CD14-positive monocyte (primary cell): ENCODE results near the gene DPP10. TPM values are rescaled to one million over a fixed set of nuclear protein-coding genes. Genes with fewer than 3 reads are reported as not detected.

Source experiments
- DNase-seq, 3 donors: peaks; one replicate each; pipeline ENCODE4 v3.0.0-alpha.2; 2011 to 2022
- H2AFZ ChIP-seq: 2 replicates; pipeline ENCODE4 v1.6.0; 2012; ENCODE audit warnings: mild to moderate bottlenecking, low read depth, low read length, inconsistent platforms; ENCODE audit not compliant: insufficient read depth, poor library complexity, severe bottlenecking
- H3K27ac ChIP-seq, 2 donors: 1 replicate in 1 of 2; 2 replicates in 1 of 2; pipeline ENCODE4 v1.5.1; 2012 to 2013; ENCODE audit warnings: low read length in 2 of 2, control low read depth in 1 of 2, inconsistent platforms in 1 of 2, low read depth in 1 of 2, mild to moderate bottlenecking in 1 of 2
- H3K27me3 ChIP-seq, 2 donors: one replicate each; pipeline versions ENCODE4 v1.6.0 to v1.6.1; 2011 to 2013; ENCODE audit warnings: low read length in 2 of 2; ENCODE audit not compliant: control insufficient read depth in 2 of 2, insufficient read depth in 2 of 2
- H3K36me3 ChIP-seq, 2 donors: replicated peaks in 1 of 2; 1 replicate in 1 of 2; 2 replicates in 1 of 2; pipeline versions ENCODE4 v1.5.1 to v1.6.1; 2012 to 2013; ENCODE audit warnings: low read length in 2 of 2, control low read depth in 1 of 2, inconsistent platforms in 1 of 2, mild to moderate bottlenecking in 1 of 2; ENCODE audit not compliant: insufficient read depth in 2 of 2, control insufficient read depth in 1 of 2
- H3K4me1 ChIP-seq, 2 donors: 1 replicate in 1 of 2; 2 replicates in 1 of 2; pipeline versions ENCODE4 v1.5.1 to v1.6.1; 2012 to 2013; ENCODE audit warnings: low read length in 2 of 2, control low read depth in 1 of 2, inconsistent platforms in 1 of 2, mild to moderate bottlenecking in 1 of 2, moderate library complexity in 1 of 2; ENCODE audit not compliant: insufficient read depth in 2 of 2, control insufficient read depth in 1 of 2
- H3K4me2 ChIP-seq: replicated peaks from 2 replicates; pipeline ENCODE3; 2012; ENCODE audit warnings: low read length, moderate library complexity, mild to moderate bottlenecking; ENCODE audit not compliant: poor library complexity, severe bottlenecking; ENCODE audit errors: extremely low read depth
- H3K4me3 ChIP-seq, 3 experiments: fragments of 200-600 bp in 1 of 3; sonication (generic) in 1 of 3; replicated peaks in 1 of 3; 1 replicate in 2 of 3; 2 replicates in 1 of 3; pipeline ENCODE4 v1.5.1; 2011 to 2013; ENCODE audit warnings: low read length in 3 of 3, mild to moderate bottlenecking in 3 of 3, control low read depth in 2 of 3, low read depth in 2 of 3, inconsistent platforms in 1 of 3, moderate library complexity in 1 of 3
- H3K79me2 ChIP-seq: 2 replicates; pipeline ENCODE4 v1.6.0; 2012; ENCODE audit warnings: mild to moderate bottlenecking, control low read depth, inconsistent platforms, low read length, moderate library complexity; ENCODE audit not compliant: insufficient read depth
- H3K9ac ChIP-seq: 2 replicates; pipeline ENCODE4 v1.6.0; 2017; ENCODE audit warnings: low read length, mild to moderate bottlenecking; ENCODE audit not compliant: insufficient read depth, poor library complexity, severe bottlenecking
- H3K9me3 ChIP-seq, 2 donors: replicated peaks in 1 of 2; 1 replicate in 1 of 2; 2 replicates in 1 of 2; pipeline versions ENCODE4 v1.5.1 to v1.6.1; 2012 to 2013; ENCODE audit warnings: low read length in 2 of 2, control low read depth in 1 of 2; ENCODE audit not compliant: control insufficient read depth in 1 of 2, insufficient read depth in 1 of 2
- H4K20me1 ChIP-seq: 2 replicates; pipeline ENCODE4 v1.6.0; 2012; ENCODE audit warnings: mild to moderate bottlenecking, low read length, control low read depth, moderate library complexity; ENCODE audit not compliant: insufficient read depth
- H3K27ac Mint-ChIP-seq, 7 donors: one replicate each; pipeline ENCODE4 v1.8.0; 2020; ENCODE audit warnings: mild to moderate bottlenecking in 7 of 7, mixed read lengths in 7 of 7, moderate library complexity in 6 of 7, inconsistent platforms in 2 of 7
- H3K27me3 Mint-ChIP-seq, 3 donors: one replicate each; pipeline ENCODE4 v1.8.0; 2021 to 2022; ENCODE audit warnings: low read depth in 3 of 3, mild to moderate bottlenecking in 3 of 3, mixed read lengths in 3 of 3, moderate library complexity in 3 of 3, inconsistent platforms in 1 of 3
- H3K36me3 Mint-ChIP-seq, 2 donors: one replicate each; pipeline ENCODE4 v1.8.0; 2020; ENCODE audit warnings: mixed read lengths in 2 of 2, inconsistent platforms in 1 of 2, mild to moderate bottlenecking in 1 of 2
- H3K4me1 Mint-ChIP-seq: one replicate; pipeline ENCODE4 v1.8.0; 2020; ENCODE audit warnings: mild to moderate bottlenecking, mixed read lengths
- H3K4me3 Mint-ChIP-seq, 2 donors: one replicate each; pipeline ENCODE4 v1.8.0; 2020; ENCODE audit warnings: mild to moderate bottlenecking in 2 of 2, mixed read lengths in 2 of 2, moderate library complexity in 1 of 2
- H3K9me3 Mint-ChIP-seq, 7 donors: one replicate each; pipeline ENCODE4 v1.8.0; 2020 to 2022; ENCODE audit warnings: mixed read lengths in 7 of 7, mild to moderate bottlenecking in 6 of 7, moderate library complexity in 6 of 7, inconsistent platforms in 2 of 7
- WGBS: methylation state at CpG from one replicate; pipeline ENCODE4 v1.1.5; 2013; ENCODE audit warnings: missing lambda C conversion rate; ENCODE audit not compliant: insufficient coverage; 5-methylcytosine and 5-hydroxymethylcytosine counted together
- intact Hi-C, 2 donors: fragments of 100-400 bp; cut with micrococcal nuclease; formaldehyde crosslinking; loops; one replicate each; pipeline versions ENCODE4 v1.15.0 to v1.15.1; 2023
- polyA plus RNA-seq, 3 donors: library from polyadenylated mRNA; depleted of rRNA in 1 of 3; unstranded in 2 of 3; stranded (reverse) in 1 of 3; fragments of 300-500 nt in 2 of 3; fragments of >200 nt in 1 of 3; fragmentation: Illumina TruSeq in 2 of 3; gene quantifications; 1 replicate in 2 of 3; 2 replicates in 1 of 3; pipeline ENCODE4 v1.2.3, GENCODE V29; 2012 to 2021
- TF ChIP-seq, protein P1 (sequence below): fragments of 200-600 bp; IDR thresholded peaks from one replicate; pipeline ENCODE4 v1.8.0; 2022; ENCODE audit warnings: antibody characterized with exemption, mild to moderate bottlenecking

DPP10 gene
- polyA plus RNA-seq, 3 donors: not detected

DNA sequence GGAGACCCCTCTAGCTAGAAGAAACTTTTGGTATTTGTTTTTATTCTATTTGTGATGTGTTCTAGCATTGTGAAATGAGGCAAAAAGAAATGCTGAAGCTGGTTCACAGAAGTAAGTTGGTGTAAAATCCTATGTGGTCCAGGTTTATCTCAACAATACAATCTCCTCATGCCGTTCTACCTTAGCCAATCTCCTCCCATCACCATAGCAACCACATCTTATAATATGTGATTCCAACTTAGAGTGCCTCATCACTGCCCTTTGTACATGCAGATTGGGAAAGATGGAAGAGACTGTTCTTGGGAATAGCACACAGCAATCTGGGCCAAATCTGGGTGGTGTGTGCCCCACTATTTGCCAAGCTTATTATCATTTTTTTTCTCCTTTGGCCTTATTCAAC is 30.3 kb downstream of the DPP10 start:
- no peak for DNase-seq
- Histone ChIP-seq H2AFZ (no peak overlapping the region), H3K79me2 (no peaks in the 10 kb centered on the region), H3K4me3 (no peak overlapping the region), H3K9ac (no peak overlapping the region), H3K9me3 (no peaks in the 10 kb centered on the region), H3K27me3 (no peaks in the 10 kb centered on the region), H4K20me1 (no peaks in the 10 kb centered on the region), H3K36me3 (no peaks in the 10 kb centered on the region), H3K4me2 (no peak overlapping the region), H3K4me1 (no peaks in the 10 kb centered on the region), H3K27ac (no peak overlapping the region)
- peaks cover 0 to 7% (median 1%) of the 10 kb centered on the region in 7 donors for H3K9me3 Mint-ChIP-seq
- no peak overlapping the region for H3K27ac Mint-ChIP-seq
- no peaks in the 10 kb centered on the region for H3K27me3 Mint-ChIP-seq
- no peaks in the 10 kb centered on the region for H3K36me3 Mint-ChIP-seq
- TF ChIP-seq, protein P1, sequence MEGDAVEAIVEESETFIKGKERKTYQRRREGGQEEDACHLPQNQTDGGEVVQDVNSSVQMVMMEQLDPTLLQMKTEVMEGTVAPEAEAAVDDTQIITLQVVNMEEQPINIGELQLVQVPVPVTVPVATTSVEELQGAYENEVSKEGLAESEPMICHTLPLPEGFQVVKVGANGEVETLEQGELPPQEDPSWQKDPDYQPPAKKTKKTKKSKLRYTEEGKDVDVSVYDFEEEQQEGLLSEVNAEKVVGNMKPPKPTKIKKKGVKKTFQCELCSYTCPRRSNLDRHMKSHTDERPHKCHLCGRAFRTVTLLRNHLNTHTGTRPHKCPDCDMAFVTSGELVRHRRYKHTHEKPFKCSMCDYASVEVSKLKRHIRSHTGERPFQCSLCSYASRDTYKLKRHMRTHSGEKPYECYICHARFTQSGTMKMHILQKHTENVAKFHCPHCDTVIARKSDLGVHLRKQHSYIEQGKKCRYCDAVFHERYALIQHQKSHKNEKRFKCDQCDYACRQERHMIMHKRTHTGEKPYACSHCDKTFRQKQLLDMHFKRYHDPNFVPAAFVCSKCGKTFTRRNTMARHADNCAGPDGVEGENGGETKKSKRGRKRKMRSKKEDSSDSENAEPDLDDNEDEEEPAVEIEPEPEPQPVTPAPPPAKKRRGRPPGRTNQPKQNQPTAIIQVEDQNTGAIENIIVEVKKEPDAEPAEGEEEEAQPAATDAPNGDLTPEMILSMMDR: no peak
- H3K4me1 Mint-ChIP-seq: no peaks in the 10 kb centered on the region
- H3K4me3 Mint-ChIP-seq: no peak overlapping the region
- no CpG with 5 or more reads among the region's 1 CpG for WGBS
- intact Hi-C loops: no loop called here

DNA sequence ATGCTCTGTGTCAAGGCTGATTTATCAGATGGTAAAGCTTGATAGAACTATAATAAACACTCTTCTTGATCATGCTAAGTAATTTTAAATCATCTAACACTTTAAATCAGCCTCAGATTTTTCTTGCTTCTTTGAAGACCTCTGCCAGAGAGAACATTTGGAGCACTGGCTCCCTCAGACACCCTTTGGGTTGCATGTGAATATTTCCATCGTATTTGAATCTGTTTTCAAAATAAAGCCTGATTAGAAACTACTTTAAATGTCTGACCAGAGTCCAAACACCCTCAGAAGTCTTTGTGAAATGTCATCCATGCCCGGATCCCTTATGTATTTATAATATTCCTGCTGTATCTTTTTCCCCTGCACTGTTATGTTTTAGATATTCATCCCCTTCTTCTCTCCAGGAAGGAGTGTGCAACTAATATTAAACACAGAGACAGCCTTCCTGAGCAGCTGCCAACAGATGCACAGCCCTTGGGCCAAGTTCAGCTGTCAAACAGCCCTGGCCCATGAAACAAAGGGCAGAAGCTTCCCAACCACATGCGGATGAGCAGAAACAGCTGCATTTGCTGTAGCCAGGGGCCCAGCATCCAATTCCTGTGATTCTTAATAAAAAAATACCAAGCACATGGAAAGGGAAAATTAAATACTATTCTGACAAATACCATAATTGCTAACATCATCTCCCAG is 46.5 kb downstream of the DPP10 start:
- no peak overlapping the region for H3K4me3 Mint-ChIP-seq
- H3K9me3 Mint-ChIP-seq: no peaks in the 10 kb centered on the region
- H3K4me2 ChIP-seq: no peak overlapping the region
- no peak overlapping the region for H3K4me3 ChIP-seq
- no peaks in the 10 kb centered on the region for H3K4me1 ChIP-seq
- no peaks in the 10 kb centered on the region for H3K27me3 ChIP-seq
- no peak for DNase-seq
- H3K36me3 Mint-ChIP-seq: no peaks in the 10 kb centered on the region
- no peaks in the 10 kb centered on the region for H3K79me2 ChIP-seq
- peaks cover 0 to 4% (median 1%) of the 10 kb centered on the region in 3 donors for H3K27me3 Mint-ChIP-seq
- H3K36me3 ChIP-seq: no peaks in the 10 kb centered on the region
- no CpG with 5 or more reads among the region's 3 CpGs for WGBS
- no peak overlapping the region for H3K27ac ChIP-seq
- no peak overlapping the region for H2AFZ ChIP-seq
- intact Hi-C loops: no loop called here
- H4K20me1 ChIP-seq: no peaks in the 10 kb centered on the region
- H3K9ac ChIP-seq: no peak overlapping the region
- TF ChIP-seq, protein P1: no peak
- no peaks in the 10 kb centered on the region for H3K4me1 Mint-ChIP-seq
- H3K9me3 ChIP-seq: no peaks in the 10 kb centered on the region
- H3K27ac Mint-ChIP-seq: no peak overlapping the region
